Cardiac fibroblast (primary cell): ENCODE results near the gene ADGRD2.

Source experiments
- DNase-seq, 2 donors: peaks; one replicate each; pipeline versions ENCODE4 v3.0.0 to v3.0.0-alpha.2; 2010; ENCODE audit warnings: low read depth in 2 of 2
- H3K4me3 ChIP-seq, 2 donors: replicated peaks in 1 of 2; 1 replicate in 1 of 2; 2 replicates in 1 of 2; pipeline ENCODE4 v1.5.1; 2011; ENCODE audit warnings: low read depth in 2 of 2, low read length in 2 of 2, mild to moderate bottlenecking in 2 of 2, moderate library complexity in 1 of 2
- TF ChIP-seq, protein P1 (sequence below): IDR thresholded peaks from one replicate; pipeline ENCODE4 v1.5.1; 2011; ENCODE audit warnings: low read depth, mild to moderate bottlenecking, low read length, inconsistent platforms

Gene ADGRD2

DNA sequence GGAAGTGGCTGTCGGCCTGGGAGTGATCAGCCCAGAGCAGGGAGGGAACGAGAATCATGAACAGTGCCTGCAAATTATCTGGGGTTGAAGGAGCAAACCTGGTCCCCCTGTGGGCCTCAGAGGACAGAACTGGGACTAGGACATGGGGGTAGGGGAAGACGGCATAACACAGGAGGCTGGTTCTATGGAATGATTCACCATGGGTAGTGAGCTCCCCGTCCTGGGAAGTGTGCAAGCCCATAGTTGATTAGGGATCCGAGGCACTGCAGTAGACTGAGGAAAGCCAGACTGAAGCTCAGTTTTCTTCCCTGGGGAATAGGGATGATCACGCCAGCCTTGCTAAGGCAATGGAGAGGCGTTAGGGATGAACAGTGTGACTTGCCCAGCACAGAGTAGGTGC lies 5.6 kb downstream of the ADGRD2 start:
- no peak overlapping the region for H3K4me3 ChIP-seq
- no peak for DNase-seq
- TF ChIP-seq, protein P1, sequence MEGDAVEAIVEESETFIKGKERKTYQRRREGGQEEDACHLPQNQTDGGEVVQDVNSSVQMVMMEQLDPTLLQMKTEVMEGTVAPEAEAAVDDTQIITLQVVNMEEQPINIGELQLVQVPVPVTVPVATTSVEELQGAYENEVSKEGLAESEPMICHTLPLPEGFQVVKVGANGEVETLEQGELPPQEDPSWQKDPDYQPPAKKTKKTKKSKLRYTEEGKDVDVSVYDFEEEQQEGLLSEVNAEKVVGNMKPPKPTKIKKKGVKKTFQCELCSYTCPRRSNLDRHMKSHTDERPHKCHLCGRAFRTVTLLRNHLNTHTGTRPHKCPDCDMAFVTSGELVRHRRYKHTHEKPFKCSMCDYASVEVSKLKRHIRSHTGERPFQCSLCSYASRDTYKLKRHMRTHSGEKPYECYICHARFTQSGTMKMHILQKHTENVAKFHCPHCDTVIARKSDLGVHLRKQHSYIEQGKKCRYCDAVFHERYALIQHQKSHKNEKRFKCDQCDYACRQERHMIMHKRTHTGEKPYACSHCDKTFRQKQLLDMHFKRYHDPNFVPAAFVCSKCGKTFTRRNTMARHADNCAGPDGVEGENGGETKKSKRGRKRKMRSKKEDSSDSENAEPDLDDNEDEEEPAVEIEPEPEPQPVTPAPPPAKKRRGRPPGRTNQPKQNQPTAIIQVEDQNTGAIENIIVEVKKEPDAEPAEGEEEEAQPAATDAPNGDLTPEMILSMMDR = no peak

DNA sequence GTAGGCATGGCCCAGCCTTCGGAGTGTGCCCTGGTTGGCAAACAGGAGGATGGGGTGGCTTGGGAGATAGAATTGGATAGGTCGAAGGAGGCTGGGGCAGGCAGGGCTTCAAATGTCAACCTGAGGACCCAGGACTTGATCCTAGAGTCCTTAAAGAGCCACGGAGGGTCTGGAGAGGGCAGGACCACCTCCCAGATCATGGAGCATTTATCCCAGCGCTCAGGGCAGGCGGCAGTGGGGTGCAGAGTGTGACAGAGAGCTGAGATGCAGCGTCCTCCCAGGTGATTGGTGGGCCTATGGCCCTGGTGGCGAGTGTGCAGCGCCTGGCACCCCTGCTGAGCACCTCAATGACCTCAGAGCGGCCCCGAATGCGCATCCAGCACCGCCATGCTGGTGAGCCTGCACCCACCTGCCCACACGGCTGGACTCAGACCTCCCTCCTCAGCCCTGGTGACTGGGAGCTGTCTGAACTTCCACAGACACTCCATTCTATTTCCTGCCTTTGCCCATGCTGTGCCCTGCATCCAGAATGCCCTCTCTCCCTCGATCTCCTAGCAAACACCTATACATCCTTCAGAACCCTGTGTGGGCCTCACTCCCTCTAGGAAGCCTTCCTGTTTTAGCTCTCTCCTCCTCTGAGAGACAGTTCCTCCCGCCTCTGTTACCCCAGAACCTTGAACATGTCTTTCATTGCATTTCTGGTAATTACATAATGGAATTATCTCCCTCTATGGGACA lies 6.3 kb downstream of the ADGRD2 start:
- no peak for DNase-seq
- no peak overlapping the region for H3K4me3 ChIP-seq
- TF ChIP-seq, protein P1 = no peak

DNA sequence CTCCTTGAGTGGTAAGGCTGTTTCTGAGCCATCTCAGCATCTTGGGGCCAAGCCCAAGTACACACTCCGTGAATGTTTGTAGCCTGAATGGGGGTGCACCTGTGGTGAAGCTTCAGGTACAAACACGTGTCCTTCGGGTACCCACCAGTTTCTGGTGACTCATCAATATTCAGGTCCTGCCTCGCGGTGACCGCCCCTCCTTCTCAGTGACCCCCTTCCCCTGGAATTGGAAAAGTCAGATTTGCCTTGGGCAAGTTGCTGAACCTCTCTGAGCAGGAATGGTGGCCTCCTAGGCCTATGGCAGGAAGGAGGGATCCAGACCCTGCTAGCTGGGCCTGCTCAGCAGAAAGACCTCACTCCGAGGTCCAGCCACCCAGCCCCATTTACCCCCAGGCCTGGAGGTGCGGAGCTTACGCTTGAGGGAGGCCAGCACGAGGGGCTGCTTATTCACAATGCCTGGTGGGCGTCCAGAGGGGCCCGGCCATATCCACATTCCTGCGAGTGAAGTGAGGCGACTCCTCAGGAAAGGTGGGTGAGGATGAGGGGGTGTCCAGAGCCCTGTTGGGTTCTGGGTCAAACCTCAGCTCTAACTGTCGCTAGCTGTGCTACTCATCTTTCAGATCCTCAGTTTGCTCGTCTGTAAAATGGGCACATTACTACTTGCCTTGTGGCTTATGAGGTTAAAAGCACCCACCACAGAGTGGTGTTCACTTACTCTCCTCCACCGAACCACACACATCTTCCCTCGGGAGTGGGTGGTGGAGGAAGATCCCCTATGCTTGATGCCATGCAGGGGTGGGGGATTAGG lies 7.0 kb downstream of the ADGRD2 start:
- TF ChIP-seq, protein P1 = no peak
- DNase-seq = no peak
- H3K4me3 ChIP-seq = no peak overlapping the region

DNA sequence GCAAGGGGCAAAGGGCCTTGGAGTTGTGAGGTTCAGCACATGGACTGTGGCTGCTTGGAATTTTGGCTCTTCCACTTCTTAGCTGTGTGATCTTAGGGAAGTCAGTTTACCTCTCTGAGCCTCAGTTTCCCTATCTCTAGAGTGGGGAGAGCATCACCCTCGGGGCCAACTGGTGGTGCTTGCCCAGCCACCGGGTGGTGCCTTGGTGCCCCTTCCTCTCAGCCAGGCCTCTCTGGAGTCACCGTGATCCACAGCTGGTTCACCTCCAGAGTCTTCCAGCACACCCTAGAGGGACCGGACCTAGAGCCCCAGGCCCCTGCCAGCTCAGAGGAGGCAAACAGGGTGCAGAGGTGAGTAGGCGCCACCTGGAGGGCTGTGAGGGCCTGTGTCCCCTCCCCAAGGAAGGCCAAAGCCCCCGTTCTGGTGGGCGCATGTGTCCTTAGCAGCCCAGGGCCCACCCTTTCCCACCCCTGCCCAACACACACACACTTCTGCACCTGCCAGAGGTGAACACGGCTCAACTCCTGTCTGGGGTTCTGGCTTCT lies 7.7 kb downstream of the ADGRD2 start:
- TF ChIP-seq, protein P1 = no peak
- no peak overlapping the region for H3K4me3 ChIP-seq

DNA sequence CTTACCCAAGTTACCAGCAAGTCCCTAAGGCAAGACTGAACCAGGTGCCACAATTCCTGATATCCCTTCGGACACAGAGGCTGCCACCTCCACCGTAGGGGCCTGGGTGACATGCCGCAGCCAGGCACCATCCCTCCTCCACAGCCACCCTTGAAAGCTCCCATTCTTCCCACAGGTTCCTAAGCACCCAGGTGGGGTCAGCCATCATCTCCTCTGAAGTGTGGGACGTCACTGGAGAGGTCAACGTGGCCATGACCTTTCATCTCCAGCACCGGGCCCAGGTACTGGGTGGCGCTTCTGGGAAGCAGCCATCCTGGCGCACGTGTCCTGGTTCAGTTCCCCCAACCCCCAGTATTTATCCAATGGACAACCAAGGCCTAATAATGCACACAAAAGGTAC lies 8.2 kb downstream of the ADGRD2 start:
- H3K4me3 ChIP-seq = no peak overlapping the region
- TF ChIP-seq, protein P1 = no peak
- no peak for DNase-seq

More for the DNA sequence above, 7.7 kb downstream of the ADGRD2 start:
- DNase-seq = no peak

DNA sequence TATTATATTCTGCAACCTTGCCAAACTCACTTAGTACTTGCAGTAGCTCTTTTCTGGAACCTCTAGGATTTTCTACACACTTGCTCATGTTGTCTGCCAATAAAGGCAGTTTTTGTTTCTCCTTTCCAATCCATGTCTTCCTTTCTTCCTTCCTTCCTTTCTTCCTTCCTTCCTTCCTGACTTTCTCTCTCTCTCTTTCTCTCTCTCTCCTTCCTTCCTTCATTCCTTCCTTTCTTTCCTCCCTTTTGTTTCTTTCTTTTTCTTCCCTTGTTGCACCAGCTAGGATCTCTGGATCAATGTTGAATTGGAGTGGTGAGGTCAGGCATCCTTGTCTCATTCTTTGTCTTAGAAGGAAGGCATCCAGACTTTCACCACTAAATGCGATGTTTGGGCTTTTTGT lies 12.5 kb downstream of the ADGRD2 start:
- TF ChIP-seq, protein P1 = no peak
- no peak overlapping the region for H3K4me3 ChIP-seq
- DNase-seq = no peak
